ENCODE measurements around the gene PELI1.

- TF ChIP-seq EZH2 (IDR thresholded peaks at IDR 0.05; ENCODE audit: low read length, missing control alignments), result no peak
- no peak for TF ChIP-seq CTCF (conservative IDR thresholded peaks at IDR 0.05 in 1 of 2, IDR thresholded peaks at IDR 0.05 in 1 of 2; ENCODE audit: low read depth in 1 of 2, low read length in 2 of 2)
Measured at GRCh38 chr2:64123740-64124139, 20.5 kb downstream of the PELI1 start.

All from fibroblast of lung (primary cell).